A673 (cell line): ENCODE measurements around the gene POLD2. TPM values are rescaled to one million over a fixed set of nuclear protein-coding genes. Genes with fewer than 3 reads are reported as not detected.

Experiments used
- BruUV-seq: library from RNA; stranded (reverse); fragments of 400-500 nt; replicated peaks from 2 replicates; lab custom pipeline; 2021; lab: Mats Ljungman, UMichigan
- CTCF ChIA-PET: fragments of 300-600 bp; sonication (Branson Sonifier 250); formaldehyde crosslinking; loops from one replicate; lab custom pipeline; 2022; ENCODE audit warnings: antibody characterized with exemption; lab: Charles Lee
- POLR2A ChIA-PET: fragments of 300-600 bp; sonication (Branson Sonifier 250); formaldehyde crosslinking; loops from one replicate; lab custom pipeline; 2022; ENCODE audit warnings: antibody characterized with exemption; ENCODE audit not compliant: low non-redundant PET; lab: Charles Lee
- DNase-seq: peaks from one replicate; pipeline ENCODE4 v3.0.0-alpha.2; 2015; ENCODE audit warnings: low spot score
- H3K27ac ChIP-seq: fragments of 200-600 bp; sonication (generic); 2 replicates; pipeline ENCODE4 v1.5.1; 2016; ENCODE audit warnings: mixed run types, low read depth, mild to moderate bottlenecking, mixed read lengths, antibody characterized with exemption, low read length; ENCODE audit not compliant: poor library complexity, severe bottlenecking
- H3K27me3 ChIP-seq: fragments of 200-600 bp; sonication (generic); replicated peaks from 2 replicates; pipeline ENCODE4 v1.6.1; 2017; ENCODE audit warnings: mixed run types, low read depth, mild to moderate bottlenecking, mixed read lengths, antibody characterized with exemption, low read length; ENCODE audit not compliant: insufficient read depth, poor library complexity
- H3K36me3 ChIP-seq: fragments of 200-600 bp; sonication (generic); 2 replicates; pipeline ENCODE4 v1.6.1; 2016; ENCODE audit warnings: mixed run types, mild to moderate bottlenecking, mixed read lengths, antibody characterized with exemption, low read length; ENCODE audit not compliant: insufficient read depth, poor library complexity, severe bottlenecking
- H3K4me1 ChIP-seq: fragments of 200-600 bp; sonication (generic); 2 replicates; pipeline ENCODE4 v1.6.1; 2017; ENCODE audit warnings: mixed run types, mild to moderate bottlenecking, mixed read lengths, antibody characterized with exemption, low read length; ENCODE audit not compliant: insufficient read depth, poor library complexity, severe bottlenecking
- H3K4me3 ChIP-seq: fragments of 200-600 bp; sonication (generic); 2 replicates; pipeline ENCODE4 v1.5.1; 2016; ENCODE audit warnings: low read depth, mixed run types, mild to moderate bottlenecking, mixed read lengths, low read length; ENCODE audit not compliant: poor library complexity, severe bottlenecking
- H3K9me3 ChIP-seq: fragments of 200-600 bp; sonication (generic); 2 replicates; pipeline ENCODE4 v1.6.1; 2016; ENCODE audit warnings: mixed run types, low read depth, mild to moderate bottlenecking, mixed read lengths, antibody characterized with exemption, low read length; ENCODE audit not compliant: poor library complexity, severe bottlenecking
- CTCF ChIP-seq: fragments of 300-800, 200-600 bp; sonication (generic); conservative IDR thresholded peaks from 2 replicates; pipeline ENCODE4 v1.5.1; 2017; ENCODE audit warnings: low read depth, mild to moderate bottlenecking, antibody characterized with exemption, low read length, moderate library complexity, mixed read lengths
- EZH2 ChIP-seq: fragments of 200-600 bp; sonication (generic); IDR thresholded peaks from 2 replicates; pipeline ENCODE4 v1.6.1; 2017; ENCODE audit warnings: borderline replicate concordance, low read depth, mild to moderate bottlenecking, mixed read lengths, antibody characterized with exemption, low read length; ENCODE audit not compliant: poor library complexity, severe bottlenecking
- intact Hi-C: fragments of 100-400 bp; cut with micrococcal nuclease; formaldehyde crosslinking; loops from one replicate; pipeline ENCODE4 v1.10.0; 2022; ENCODE audit not compliant: unreplicated experiment
- total RNA-seq: library from RNA; stranded (reverse); gene quantifications from 2 replicates; pipeline ENCODE4 v1.2.3, GENCODE V29; 2021

Gene POLD2
- total RNA-seq, 1 experiment from 2014 or later = 252 TPM

DNA sequence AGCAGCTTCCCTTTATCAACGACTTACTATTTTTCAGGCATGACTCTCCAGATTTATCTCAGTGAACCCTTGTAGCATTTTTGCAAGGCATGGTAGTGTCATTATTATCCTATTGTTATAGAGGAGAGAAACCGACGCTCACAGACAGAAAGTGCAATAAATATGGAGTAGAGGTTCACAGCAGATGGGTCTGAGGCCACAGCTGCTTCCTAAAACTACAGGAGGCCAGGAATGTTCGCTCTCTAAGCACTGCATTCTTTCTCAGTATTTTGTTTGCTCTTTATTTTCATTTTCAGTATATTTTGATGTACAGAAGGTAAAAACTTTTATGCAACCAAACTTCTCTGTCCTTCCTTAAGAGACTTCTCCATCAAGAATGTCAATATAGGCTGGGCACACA, 23.7 kb downstream of the POLD2 start:
- Histone ChIP-seq H3K4me3 (no peak overlapping the region), H3K27ac (no peak overlapping the region), H3K9me3 (no peaks in the 10 kb centered on the region), H3K4me1 (peaks cover 8% of the 10 kb centered on the region), H3K36me3 (no peaks in the 10 kb centered on the region), H3K27me3 (no peaks in the 10 kb centered on the region)
- ChIA-PET CTCF (no interaction called here), POLR2A (no interaction called here)
- intact Hi-C loops = no loop called here
- peak; percentile 47 for DNase-seq
- BruUV-seq = no TSS peak
- TF ChIP-seq EZH2 (no peak), CTCF (no peak)

DNA sequence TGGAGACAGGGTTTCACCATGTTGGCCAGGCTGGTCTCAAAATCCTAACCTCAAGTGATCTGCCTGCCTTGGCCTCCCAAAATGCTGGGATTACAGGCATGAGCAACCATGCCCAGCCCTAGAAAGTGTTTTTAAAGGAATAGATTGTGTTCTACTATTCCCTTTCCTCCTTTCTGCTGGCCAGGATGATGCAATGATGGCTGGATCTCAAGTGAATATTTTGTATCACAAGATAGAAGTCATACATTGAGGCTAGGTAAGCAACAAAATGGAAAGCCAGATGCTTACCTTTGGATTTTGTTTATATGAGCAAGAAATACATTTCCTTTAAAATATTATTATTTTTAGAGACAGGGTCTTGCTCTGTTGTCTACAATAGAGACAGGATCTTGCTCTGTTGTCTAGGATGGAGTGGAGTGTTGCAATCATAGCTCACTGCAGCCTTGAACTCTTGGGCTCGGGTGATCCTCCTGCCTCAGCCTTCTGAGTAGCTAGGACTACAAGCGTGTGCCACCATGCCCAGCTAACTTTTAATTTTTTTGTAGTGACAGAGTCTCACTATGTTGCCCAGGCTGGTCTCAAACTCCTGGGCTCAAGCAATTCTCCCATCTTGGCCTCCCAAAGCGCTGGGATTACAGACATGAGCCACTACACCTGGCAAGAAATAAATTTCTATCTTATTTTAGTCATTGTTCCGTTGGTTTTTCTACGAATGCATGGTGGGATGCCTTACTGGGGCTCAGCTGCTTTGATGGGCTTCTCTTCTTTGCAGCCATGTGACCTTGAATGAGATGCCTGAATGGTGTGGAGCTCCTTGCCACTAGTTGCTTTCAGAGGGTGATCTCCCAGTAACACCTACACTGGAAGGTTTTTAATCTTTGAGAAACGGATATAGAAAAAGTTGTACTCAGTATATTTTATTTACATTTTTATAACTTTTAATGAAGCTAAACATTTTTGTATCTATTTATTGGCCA, 25.0 kb downstream of the POLD2 start:
- Histone ChIP-seq H3K36me3 (no peaks in the 10 kb centered on the region), H3K27ac (no peak overlapping the region), H3K9me3 (no peaks in the 10 kb centered on the region), H3K4me3 (no peak overlapping the region), H3K4me1 (peaks cover 7% of the 10 kb centered on the region), H3K27me3 (no peaks in the 10 kb centered on the region)
- TF ChIP-seq EZH2 (no peak), CTCF (no peak)
- POLR2A ChIA-PET = no interaction called here
- DNase-seq = no peak
- intact Hi-C loops = no loop called here
- no TSS peak for BruUV-seq
- CTCF ChIA-PET = no interaction called here

DNA sequence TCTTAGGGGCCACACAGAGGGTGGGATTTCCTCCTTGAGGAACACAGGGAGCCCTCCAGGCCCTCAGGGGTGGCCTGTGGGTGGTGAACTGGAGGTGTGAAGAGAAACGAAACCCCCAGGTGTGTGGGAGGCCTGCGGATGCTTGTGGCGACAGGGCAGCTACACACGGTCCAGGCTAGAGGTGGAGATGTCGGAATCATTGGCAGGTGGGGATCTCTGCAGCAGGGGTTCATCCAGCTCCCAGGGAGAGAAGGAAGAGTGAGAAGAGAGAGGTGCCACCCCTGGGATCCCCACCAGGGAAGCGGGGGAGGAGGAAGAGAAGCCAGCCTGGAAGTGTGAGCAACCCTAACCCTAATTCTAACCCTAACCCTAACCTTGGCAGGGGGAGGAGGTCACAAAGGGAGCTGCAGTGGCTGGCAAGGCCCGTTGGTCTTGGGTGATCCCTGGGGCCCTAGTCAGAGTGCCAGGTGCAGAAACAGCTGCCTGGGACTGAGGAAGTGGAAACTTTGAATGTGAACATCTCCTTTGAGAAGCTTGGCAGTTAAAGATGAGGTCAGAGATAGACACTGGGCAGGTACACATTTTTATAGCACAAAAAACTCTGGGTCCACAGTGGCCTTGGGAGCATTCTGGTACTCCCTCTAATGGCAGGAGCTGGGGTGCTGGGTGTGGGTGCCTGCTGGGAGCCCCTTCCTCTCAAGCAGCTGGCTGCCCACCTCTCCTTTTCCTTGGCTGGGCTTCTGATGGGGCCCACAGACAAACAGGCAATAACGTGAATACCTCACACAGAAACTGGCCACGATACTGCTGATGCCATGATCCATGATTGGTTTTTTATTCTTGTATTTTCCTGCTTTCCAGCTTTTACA, 26.1 kb downstream of the POLD2 start:
- intact Hi-C loops = no loop called here
- no TSS peak for BruUV-seq
- Histone ChIP-seq H3K27me3 (no peaks in the 10 kb centered on the region), H3K4me3 (no peak overlapping the region), H3K9me3 (no peaks in the 10 kb centered on the region), H3K36me3 (no peaks in the 10 kb centered on the region), H3K27ac (no peak overlapping the region), H3K4me1 (peaks cover 7% of the 10 kb centered on the region)
- ChIA-PET POLR2A (no interaction called here), CTCF (no interaction called here)
- TF ChIP-seq CTCF (no peak), EZH2 (no peak)
- DNase-seq = no peak
